Naive thymus-derived CD4-positive, alpha-beta T cell (primary cell): ENCODE results near the gene ELK3. TPM values are rescaled to one million over a fixed set of nuclear protein-coding genes. Genes with fewer than 3 reads are reported as not detected.

Experiments used
- ATAC-seq: fragments of 150-1000 bp; cut with Tn5 transposase; 2 replicates; pipeline ENCODE4 v1.10.0; 2021; ENCODE audit warnings: mild to moderate bottlenecking, moderate library complexity
- CTCF ChIA-PET: fragments of 350-600 bp; sonication (Branson Sonifier 250); formaldehyde crosslinking; loops from one replicate; lab custom pipeline; 2021; ENCODE audit warnings: antibody characterized with exemption; lab: Charles Lee
- POLR2A ChIA-PET: fragments of 350-600 bp; sonication (Branson Sonifier 250); formaldehyde crosslinking; loops from one replicate; lab custom pipeline; 2021; ENCODE audit warnings: antibody characterized with exemption, inconsistent platforms; lab: Charles Lee
- DNase-seq, 9 donors: peaks; one replicate each; pipeline versions ENCODE4 v3.0.0 to v3.0.0-alpha.2; 2020 to 2022; ENCODE audit warnings: mixed read lengths in 1 of 9
- H3K27ac ChIP-seq: one replicate; pipeline ENCODE4 v1.7.0; 2013; ENCODE audit warnings: mild to moderate bottlenecking, low read depth, low read length, moderate library complexity
- H3K27me3 ChIP-seq, 2 donors: one replicate each; pipeline ENCODE4 v1.7.0; 2013; ENCODE audit warnings: low read length in 2 of 2, mild to moderate bottlenecking in 2 of 2, moderate library complexity in 2 of 2; ENCODE audit not compliant: control insufficient read depth in 2 of 2, insufficient read depth in 2 of 2
- H3K36me3 ChIP-seq, 3 experiments: 1 replicate in 2 of 3; 2 replicates in 1 of 3; pipeline ENCODE4 v1.7.0; 2013; ENCODE audit warnings: low read length in 3 of 3, mild to moderate bottlenecking in 3 of 3, moderate library complexity in 1 of 3; ENCODE audit not compliant: insufficient read depth in 3 of 3, control insufficient read depth in 2 of 3
- H3K4me1 ChIP-seq, 2 donors: one replicate each; pipeline ENCODE4 v1.7.0; 2013; ENCODE audit warnings: low read length in 2 of 2, mild to moderate bottlenecking in 2 of 2, moderate library complexity in 1 of 2; ENCODE audit not compliant: control insufficient read depth in 2 of 2, insufficient read depth in 2 of 2
- H3K4me3 ChIP-seq: 2 replicates; pipeline ENCODE4 v1.7.0; 2013; ENCODE audit warnings: mild to moderate bottlenecking, low read length
- H3K9me3 ChIP-seq, 3 experiments: 1 replicate in 2 of 3; 2 replicates in 1 of 3; pipeline ENCODE4 v1.7.0; 2013; ENCODE audit warnings: low read length in 3 of 3; ENCODE audit not compliant: control insufficient read depth in 2 of 3
- H3K27ac Mint-ChIP-seq, 9 donors: one replicate each; pipeline ENCODE4 v1.8.0; 2020 to 2022; ENCODE audit warnings: mixed read lengths in 9 of 9, mild to moderate bottlenecking in 8 of 9, moderate library complexity in 5 of 9, inconsistent platforms in 2 of 9
- H3K27me3 Mint-ChIP-seq, 5 donors: one replicate each; pipeline ENCODE4 v1.8.0; 2021 to 2022; ENCODE audit warnings: mixed read lengths in 5 of 5, mild to moderate bottlenecking in 1 of 5
- H3K36me3 Mint-ChIP-seq, 5 donors: one replicate each; pipeline ENCODE4 v1.8.0; 2020 to 2022; ENCODE audit warnings: mixed read lengths in 5 of 5, mild to moderate bottlenecking in 3 of 5, inconsistent platforms in 1 of 5
- H3K4me1 Mint-ChIP-seq, 7 donors: one replicate each; pipeline ENCODE4 v1.8.0; 2020 to 2022; ENCODE audit warnings: mixed read lengths in 7 of 7, mild to moderate bottlenecking in 3 of 7, inconsistent platforms in 1 of 7
- H3K4me3 Mint-ChIP-seq, 10 donors: one replicate each; pipeline ENCODE4 v1.8.0; 2020 to 2022; ENCODE audit warnings: mild to moderate bottlenecking in 10 of 10, mixed read lengths in 10 of 10, moderate library complexity in 6 of 10, inconsistent platforms in 2 of 10
- H3K9me3 Mint-ChIP-seq, 11 donors: one replicate each; pipeline ENCODE4 v1.8.0; 2020 to 2022; ENCODE audit warnings: mixed read lengths in 11 of 11, mild to moderate bottlenecking in 4 of 11, inconsistent platforms in 1 of 11, moderate library complexity in 1 of 11
- intact Hi-C, 2 donors: fragments of 100-400 bp; cut with micrococcal nuclease; formaldehyde crosslinking; loops; one replicate each; pipeline ENCODE4 v1.15.1; 2023
- polyA plus RNA-seq, 2 donors: library from polyadenylated mRNA; unstranded; fragments of 300-500 nt; fragmentation: Illumina TruSeq; gene quantifications; one replicate each; pipeline ENCODE4 v1.2.3, GENCODE V29; 2021
- total RNA-seq, 6 experiments: library from RNA in 5 of 6; stranded (reverse) in 5 of 6; gene quantifications; 1 replicate in 5 of 6; 2 replicates in 1 of 6; pipeline ENCODE4 v1.2.3 and lab custom pipeline; 2021 to 2026

ELK3 gene
- total RNA-seq, result 10 to 100 TPM; 24.9 to 52.3 (median 34.7) TPM
- polyA plus RNA-seq, result 10 to 100 TPM; 16.8 to 22.1 TPM
- 25.7 reads per million, percentile 56 among the genes with 10 or more reads in this experiment for total RNA-seq (lab: John Stamatoyannopoulos, UW)

DNA sequence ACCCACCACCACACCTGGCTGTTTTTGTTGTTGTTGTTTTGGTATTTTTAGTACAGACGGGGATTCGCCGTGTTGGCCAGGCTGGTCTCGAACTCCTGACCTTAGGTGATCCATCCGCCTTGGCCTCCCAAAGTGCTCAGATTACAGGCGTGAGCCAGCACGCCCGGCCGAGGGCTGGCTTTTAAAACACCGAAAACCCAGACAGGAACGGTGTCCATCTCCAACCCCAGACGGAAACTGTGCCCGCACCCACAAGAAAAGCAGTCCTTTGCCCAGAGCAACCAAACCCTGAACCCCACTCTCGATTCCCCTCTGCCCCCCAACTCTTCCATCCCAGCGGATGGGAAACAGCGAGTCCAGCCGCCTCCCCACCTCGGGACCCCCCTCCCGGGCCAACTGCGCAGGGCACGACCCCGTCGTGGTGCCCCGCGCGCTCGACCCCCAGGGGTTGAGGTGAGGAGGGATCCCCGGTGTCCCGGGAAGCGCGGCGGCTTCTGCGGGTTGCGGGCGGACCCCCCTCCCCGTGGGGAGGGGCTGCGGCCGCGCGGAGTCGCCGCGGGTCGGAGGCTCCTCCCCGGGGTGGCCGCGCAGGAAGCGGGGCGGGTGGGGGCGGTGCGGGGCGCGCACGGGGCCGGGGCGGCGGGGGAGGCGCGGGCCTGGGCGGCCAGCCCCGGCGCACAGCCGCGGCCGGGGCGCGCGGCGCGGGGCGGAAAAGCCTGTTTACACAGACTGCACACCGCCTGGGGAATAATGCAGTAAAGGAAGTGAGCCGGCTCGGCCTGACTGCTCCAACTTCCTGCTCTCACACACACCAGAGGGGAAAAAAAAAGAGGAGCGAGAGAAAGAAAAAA is at the start of gene ELK3:
Gene ELK3 (plus strand): TSS at position 651 of the 851 bp plus-strand sequence.
- Mint-ChIP-seq H3K4me1 (peaks cover 25 to 52% (median 38%) of the 10 kb centered on the region in 7 donors), H3K4me3 (peak within 1 kb of the TSS; percentile 92 to 100 (median 99))

DNA sequence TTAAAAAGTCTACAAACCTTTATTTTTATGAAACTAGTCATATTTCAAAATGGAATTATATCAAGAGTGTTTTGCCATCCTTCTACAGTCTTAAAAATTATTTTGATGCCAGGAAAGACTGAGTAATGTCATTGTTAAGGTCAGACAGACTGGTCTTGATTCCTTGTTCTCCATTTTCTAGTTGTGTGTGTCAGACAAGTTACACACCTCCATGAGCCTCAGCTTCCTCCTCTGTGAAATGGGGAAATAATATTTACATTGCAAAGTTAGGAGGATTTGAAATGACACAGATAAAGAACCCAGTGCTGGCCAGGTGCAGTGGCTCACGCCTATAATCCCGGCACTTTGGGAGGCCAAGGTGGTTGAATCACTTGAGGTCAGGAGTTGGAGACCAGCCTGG is 47.4 kb upstream of the ELK3 start:
- Histone ChIP-seq H3K36me3 (no peaks in the 10 kb centered on the region), H3K27me3 (no peaks in the 10 kb centered on the region), H3K4me1 (peaks cover 4 to 13% of the 10 kb centered on the region in 2 donors), H3K4me3 (no peak overlapping the region), H3K9me3 (no peaks in the 10 kb centered on the region), H3K27ac (no peak overlapping the region)
- Mint-ChIP-seq H3K27me3 (no peaks in the 10 kb centered on the region), H3K27ac (no peak overlapping the region), H3K4me1 (peaks cover 15 to 28% (median 21%) of the 10 kb centered on the region in 7 donors), H3K9me3 (peaks cover 0 to 3% (median 0%) of the 10 kb centered on the region in 11 donors), H3K36me3 (peaks cover 0 to 2% (median 0%) of the 10 kb centered on the region in 5 donors), H3K4me3 (no peak overlapping the region)
- POLR2A ChIA-PET, result no interaction called here
- CTCF ChIA-PET, result interaction anchor here (0.6 to 1.0 kb wide), 3 partner anchors 44 to 338 kb away, joined by 3 to 4 read pairs (median 3); no protein-coding TSS in a partner anchor
- DNase-seq (no peak), ATAC-seq (no peak)
- intact Hi-C loops, result loop anchor here in 1 of 2 donors (10.0 kb wide), 1 partner anchor 48 kb away; the partner anchor contains the start of gene ELK3

More for the DNA sequence above, at the start of gene ELK3:
- H3K9me3 Mint-ChIP-seq, result peaks cover 0 to 1% (median 0%) of the 10 kb centered on the region in 11 donors
- H3K4me3 ChIP-seq, result peak within 1 kb of the TSS; percentile 84
- peak within 1 kb of the TSS; percentile 86 for H3K27ac ChIP-seq
- peak; percentile 68 for ATAC-seq
- H3K36me3 ChIP-seq, result peaks cover 0 to 4% (median 0%) of the 10 kb centered on the region in 3 experiments
- H3K27me3 Mint-ChIP-seq, result peaks cover 0 to 3% (median 0%) of the 10 kb centered on the region in 5 donors
- intact Hi-C loops, result loop anchor here (2.0 to 10.0 kb wide), 6 partner anchors 49 to 979 kb away; partner anchors contain the start of genes CFAP54 (in 1 of the 2), FGD6 (in 1 of the 2), SNRPF (in 1 of the 2) and VEZT (in 1 of the 2)
- H3K27ac Mint-ChIP-seq, result peak within 1 kb of the TSS; percentile 97 to 99 (median 99)
- DNase-seq, result peak; percentile 42 to 65 (median 59)
- peaks cover 0 to 8% (median 0%) of the 10 kb centered on the region in 5 donors for H3K36me3 Mint-ChIP-seq
- H3K9me3 ChIP-seq, result no peaks in the 10 kb centered on the region
- peaks cover 22 to 27% of the 10 kb centered on the region in 2 donors for H3K4me1 ChIP-seq
- CTCF ChIA-PET, result interaction anchor here (6.9 kb wide), 1 partner anchor 16 kb away, joined by 35 read pairs; no protein-coding TSS in a partner anchor
- POLR2A ChIA-PET, result interaction anchor here (1.2 to 6.7 kb wide), 6 partner anchors 8 to 21 kb away, joined by 4 to 118 read pairs (median 11); no protein-coding TSS in a partner anchor
- no peaks in the 10 kb centered on the region for H3K27me3 ChIP-seq

DNA sequence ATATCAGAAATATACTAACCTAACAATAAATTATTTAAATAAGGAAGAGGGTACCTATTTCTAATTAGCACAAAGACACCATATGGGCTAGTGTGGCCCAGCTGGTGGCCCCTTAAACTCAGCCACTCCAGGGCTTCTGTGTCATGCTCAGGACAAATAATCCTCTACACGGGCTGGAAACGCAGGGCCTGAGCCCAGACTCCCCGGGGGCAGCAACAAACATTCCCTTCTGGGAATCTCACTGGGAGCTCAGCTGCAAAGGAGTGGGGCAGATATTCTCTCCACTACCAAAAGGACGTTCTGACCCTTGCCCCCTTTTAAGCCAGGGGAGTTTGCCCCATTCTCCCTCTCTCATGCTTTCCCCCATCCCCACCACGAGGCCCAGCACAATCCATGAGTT is 43.7 kb upstream of the ELK3 start:
- Mint-ChIP-seq H3K9me3 (peaks cover 0 to 3% (median 0%) of the 10 kb centered on the region in 11 donors), H3K36me3 (no peaks in the 10 kb centered on the region), H3K4me3 (no peak overlapping the region), H3K4me1 (no peaks in the 10 kb centered on the region), H3K27ac (no peak overlapping the region), H3K27me3 (no peaks in the 10 kb centered on the region)
- Histone ChIP-seq H3K4me1 (no peaks in the 10 kb centered on the region), H3K36me3 (no peaks in the 10 kb centered on the region), H3K27ac (no peak overlapping the region), H3K27me3 (no peaks in the 10 kb centered on the region), H3K9me3 (no peaks in the 10 kb centered on the region), H3K4me3 (no peak overlapping the region)
- ATAC-seq (no peak), DNase-seq (no peak)
- intact Hi-C loops, result no loop called here
- ChIA-PET CTCF (interaction anchor here (0.6 to 1.2 kb wide), 3 partner anchors 65 to 366 kb away, joined by 3 to 5 read pairs (median 4); no protein-coding TSS in a partner anchor), POLR2A (interaction anchor here (1.3 kb wide), 1 partner anchor 13 kb away, joined by 4 read pairs; no protein-coding TSS in a partner anchor)

DNA sequence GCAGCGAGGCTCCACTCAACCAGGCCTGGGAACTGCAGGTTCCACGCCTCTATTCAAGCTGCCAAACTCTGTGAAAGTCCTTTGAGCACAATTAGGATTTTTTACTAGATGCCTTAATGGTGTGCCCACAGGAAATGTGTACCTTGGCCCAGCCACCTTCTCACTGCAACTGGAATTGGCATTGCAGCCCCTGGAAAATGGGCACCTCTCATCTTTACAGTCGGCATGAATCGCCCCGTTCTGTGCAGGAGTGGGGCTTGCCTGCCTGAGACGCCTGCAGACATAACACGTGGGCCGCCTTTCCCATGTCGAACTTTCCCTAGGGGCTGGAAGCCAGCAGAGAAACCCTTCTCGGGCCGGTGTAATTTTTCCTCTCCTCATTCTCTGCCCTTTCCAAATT is 42.0 kb upstream of the ELK3 start:
- DNase-seq (no peak), ATAC-seq (no peak)
- Mint-ChIP-seq H3K9me3 (peaks cover 0 to 3% (median 0%) of the 10 kb centered on the region in 11 donors), H3K4me3 (no peak overlapping the region), H3K36me3 (no peaks in the 10 kb centered on the region), H3K4me1 (no peaks in the 10 kb centered on the region), H3K27me3 (no peaks in the 10 kb centered on the region), H3K27ac (peak overlapping the region in 1 of 9 donors; percentile 10)
- no peak overlapping the region for H3K4me3 ChIP-seq
- no peaks in the 10 kb centered on the region for H3K4me1 ChIP-seq
- H3K36me3 ChIP-seq, result no peaks in the 10 kb centered on the region
- intact Hi-C loops, result no loop called here
- ChIA-PET CTCF (interaction anchor here (0.6 kb wide), 1 partner anchor 21 kb away, joined by 7 read pairs; no protein-coding TSS in a partner anchor), POLR2A (interaction anchor here (0.6 kb wide), 1 partner anchor 933 kb away, joined by 8 read pairs; no protein-coding TSS in a partner anchor)
- no peaks in the 10 kb centered on the region for H3K9me3 ChIP-seq
- no peak overlapping the region for H3K27ac ChIP-seq
- H3K27me3 ChIP-seq, result no peaks in the 10 kb centered on the region

DNA sequence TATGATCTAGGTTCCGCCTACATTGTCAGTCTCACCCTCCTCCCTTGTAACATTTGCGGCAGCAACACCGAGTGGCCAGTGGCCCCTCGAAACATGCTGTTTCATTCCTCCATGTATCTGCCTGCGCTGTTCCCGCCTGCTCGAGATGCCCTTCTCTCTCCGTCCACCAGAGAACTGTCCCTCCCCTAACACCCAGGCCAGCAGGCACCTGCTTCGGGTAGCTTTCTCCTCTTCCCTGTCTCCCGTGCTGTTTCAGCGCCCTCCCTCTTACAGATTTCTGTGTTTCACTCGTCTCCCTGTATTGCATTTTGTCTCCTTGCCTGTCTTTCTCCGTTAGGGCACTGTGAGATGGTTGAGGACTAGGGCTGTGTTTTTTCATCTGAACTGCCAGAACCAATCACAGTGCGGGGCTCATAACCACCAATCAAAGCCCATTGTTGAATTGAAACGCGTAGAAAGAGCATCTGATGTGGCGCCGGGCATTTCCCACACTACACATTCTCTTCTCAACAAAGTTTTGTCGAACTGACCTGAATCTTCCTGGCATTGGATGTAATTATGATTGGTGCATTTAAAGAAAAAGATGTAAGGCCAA is 40.9 kb upstream of the ELK3 start:
- no peaks in the 10 kb centered on the region for H3K4me1 Mint-ChIP-seq
- peaks cover 0 to 3% (median 0%) of the 10 kb centered on the region in 11 donors for H3K9me3 Mint-ChIP-seq
- no peaks in the 10 kb centered on the region for H3K4me1 ChIP-seq
- no peaks in the 10 kb centered on the region for H3K27me3 ChIP-seq
- no peak overlapping the region for H3K27ac ChIP-seq
- H3K27ac Mint-ChIP-seq, result peak overlapping the region in 1 of 9 donors; percentile 26
- ChIA-PET CTCF (no interaction called here), POLR2A (interaction anchor here (0.6 kb wide), 1 partner anchor 49 kb away, joined by 3 read pairs; no protein-coding TSS in a partner anchor)
- no peak overlapping the region for H3K4me3 ChIP-seq
- no peaks in the 10 kb centered on the region for H3K9me3 ChIP-seq
- no peaks in the 10 kb centered on the region for H3K36me3 Mint-ChIP-seq
- DNase-seq, result no peak
- intact Hi-C loops, result no loop called here
- H3K27me3 Mint-ChIP-seq, result no peaks in the 10 kb centered on the region
- no peak for ATAC-seq
- no peaks in the 10 kb centered on the region for H3K36me3 ChIP-seq
- no peak overlapping the region for H3K4me3 Mint-ChIP-seq

DNA sequence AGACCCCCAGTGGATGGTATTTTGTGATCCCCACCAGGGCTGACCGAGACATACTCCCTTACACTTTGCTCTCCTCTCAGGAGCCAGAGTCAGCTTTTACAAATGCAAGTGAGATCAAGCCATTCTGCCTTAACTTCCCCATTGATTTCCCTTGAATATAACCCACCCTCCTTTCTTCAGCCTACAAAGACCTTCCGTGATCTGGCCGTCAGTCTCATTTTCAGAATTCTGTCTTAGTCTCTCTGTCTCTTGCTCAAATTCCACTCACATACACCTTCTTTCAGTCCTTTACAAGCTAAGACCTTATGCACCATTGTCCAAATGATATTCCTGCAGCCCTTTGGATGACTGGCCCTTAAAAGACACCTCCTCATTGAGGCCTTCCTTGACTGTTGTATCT is 39.0 kb upstream of the ELK3 start:
- ATAC-seq, result no peak
- ChIA-PET POLR2A (interaction anchor here (0.5 to 0.6 kb wide), 2 partner anchors 12 to 60 kb away, joined by 3 read pairs; no protein-coding TSS in a partner anchor), CTCF (no interaction called here)
- Histone ChIP-seq H3K4me1 (no peaks in the 10 kb centered on the region), H3K9me3 (no peaks in the 10 kb centered on the region), H3K36me3 (no peaks in the 10 kb centered on the region), H3K27me3 (no peaks in the 10 kb centered on the region), H3K4me3 (no peak overlapping the region), H3K27ac (no peak overlapping the region)
- H3K4me3 Mint-ChIP-seq, result no peak overlapping the region
- H3K36me3 Mint-ChIP-seq, result no peaks in the 10 kb centered on the region
- H3K9me3 Mint-ChIP-seq, result peaks cover 0 to 3% (median 0%) of the 10 kb centered on the region in 11 donors
- no peaks in the 10 kb centered on the region for H3K27me3 Mint-ChIP-seq
- peaks cover 0 to 2% (median 0%) of the 10 kb centered on the region in 7 donors for H3K4me1 Mint-ChIP-seq
- no peak overlapping the region for H3K27ac Mint-ChIP-seq
- DNase-seq, result no peak
- intact Hi-C loops, result no loop called here
